ENCODE measurements around the gene SLC34A1.

The SLC34A1 gene

GRCh38 chr5:177442066-177442826 is 58.0 kb downstream of the SLC34A1 start:
- Histone ChIP-seq H3K4me1 (ENCODE audit: insufficient read depth, low read length, severe bottlenecking) (peaks cover 11% of the 10 kb centered on the region), H3K27me3 (ENCODE audit: insufficient read depth, low read length) (no peaks in the 10 kb centered on the region), H4K20me1 (ENCODE audit: insufficient read depth, low read length) (no peaks in the 10 kb centered on the region), H3K36me3 (ENCODE audit: insufficient read depth, low read length) (peaks cover 42% of the 10 kb centered on the region), H3K79me2 (ENCODE audit: insufficient read depth, low read length) (no peaks in the 10 kb centered on the region), H3K27ac (ENCODE audit: low read depth, low read length, poor library complexity, severe bottlenecking) (no peak overlapping the region), H2AFZ (ENCODE audit: low read length) (no peak overlapping the region), H3F3A (ENCODE audit: insufficient read depth, low read length) (no peaks in the 10 kb centered on the region), H3K4me3 (ENCODE audit: low read depth, low read length, poor library complexity, severe bottlenecking) (no peak overlapping the region), H3K9me3 (ENCODE audit: low read length) (no peaks in the 10 kb centered on the region), H3K9me2 (ENCODE audit: low read depth, low read length) (no peaks in the 10 kb centered on the region), H3K4me2 (ENCODE audit: low read length) (no peak overlapping the region), H3K9ac (ENCODE audit: low read length) (no peak overlapping the region)
- no peak for TF ChIP-seq CTCF (IDR thresholded peaks at IDR 0.05; ENCODE audit: low read length)
- TF ChIP-seq EZH2 (IDR thresholded peaks at IDR 0.05; ENCODE audit: borderline replicate concordance, low read length), result no peak

GRCh38 chr5:177443144-177443983 is 59.1 kb downstream of the SLC34A1 start:
- Histone ChIP-seq H4K20me1 (ENCODE audit: insufficient read depth, low read length) (no peaks in the 10 kb centered on the region), H2AFZ (ENCODE audit: low read length) (no peak overlapping the region), H3K4me2 (ENCODE audit: low read length) (no peak overlapping the region), H3K4me1 (ENCODE audit: insufficient read depth, low read length, severe bottlenecking) (peaks cover 20% of the 10 kb centered on the region), H3F3A (ENCODE audit: insufficient read depth, low read length) (no peaks in the 10 kb centered on the region), H3K9me2 (ENCODE audit: low read depth, low read length) (no peaks in the 10 kb centered on the region), H3K9ac (ENCODE audit: low read length) (no peak overlapping the region), H3K9me3 (ENCODE audit: low read length) (no peaks in the 10 kb centered on the region), H3K27me3 (ENCODE audit: insufficient read depth, low read length) (no peaks in the 10 kb centered on the region), H3K36me3 (ENCODE audit: insufficient read depth, low read length) (peaks cover 32% of the 10 kb centered on the region), H3K4me3 (ENCODE audit: low read depth, low read length, poor library complexity, severe bottlenecking) (no peak overlapping the region), H3K79me2 (ENCODE audit: insufficient read depth, low read length) (no peaks in the 10 kb centered on the region), H3K27ac (ENCODE audit: low read depth, low read length, poor library complexity, severe bottlenecking) (no peak overlapping the region)
- TF ChIP-seq EZH2 (IDR thresholded peaks at IDR 0.05; ENCODE audit: borderline replicate concordance, low read length), result no peak
- no peak for TF ChIP-seq CTCF (IDR thresholded peaks at IDR 0.05; ENCODE audit: low read length)

GRCh38 chr5:177444106-177445051 is 60.1 kb downstream of the SLC34A1 start:
- no peaks in the 10 kb centered on the region for H3F3A ChIP-seq (ENCODE audit: insufficient read depth, low read length)
- H3K9ac ChIP-seq (ENCODE audit: low read length), result no peak overlapping the region
- H3K27me3 ChIP-seq (ENCODE audit: insufficient read depth, low read length), result no peaks in the 10 kb centered on the region
- no peak overlapping the region for H2AFZ ChIP-seq (ENCODE audit: low read length)
- H3K79me2 ChIP-seq (ENCODE audit: insufficient read depth, low read length), result no peaks in the 10 kb centered on the region
- peaks cover 24% of the 10 kb centered on the region; the same call in 1 of the 2 replicates for H3K36me3 ChIP-seq (ENCODE audit: insufficient read depth, low read length)
- H3K4me2 ChIP-seq (ENCODE audit: low read length), result no peak overlapping the region
- no peaks in the 10 kb centered on the region for H3K9me3 ChIP-seq (ENCODE audit: low read length)
- H3K4me1 ChIP-seq (ENCODE audit: insufficient read depth, low read length, severe bottlenecking), result peaks cover 30% of the 10 kb centered on the region
- H4K20me1 ChIP-seq (ENCODE audit: insufficient read depth, low read length), result no peaks in the 10 kb centered on the region
- TF ChIP-seq EZH2 (IDR thresholded peaks at IDR 0.05; ENCODE audit: borderline replicate concordance, low read length) (no peak), CTCF (IDR thresholded peaks at IDR 0.05; ENCODE audit: low read length) (no peak)
- H3K27ac ChIP-seq (ENCODE audit: low read depth, low read length, poor library complexity, severe bottlenecking), result no peak overlapping the region
- no peaks in the 10 kb centered on the region for H3K9me2 ChIP-seq (ENCODE audit: low read depth, low read length)
- H3K4me3 ChIP-seq (ENCODE audit: low read depth, low read length, poor library complexity, severe bottlenecking), result no peak overlapping the region

Measured in OCI-LY1 (cell line).